Amygdala (tissue), 56 donors: Measurements from ENCODE around the gene ALOX5AP.

Source experiments
- DNase-seq, 56 donors: peaks; one replicate each; lab custom pipeline; 2025; lab: John Stamatoyannopoulos, UW

ALOX5AP gene

DNA sequence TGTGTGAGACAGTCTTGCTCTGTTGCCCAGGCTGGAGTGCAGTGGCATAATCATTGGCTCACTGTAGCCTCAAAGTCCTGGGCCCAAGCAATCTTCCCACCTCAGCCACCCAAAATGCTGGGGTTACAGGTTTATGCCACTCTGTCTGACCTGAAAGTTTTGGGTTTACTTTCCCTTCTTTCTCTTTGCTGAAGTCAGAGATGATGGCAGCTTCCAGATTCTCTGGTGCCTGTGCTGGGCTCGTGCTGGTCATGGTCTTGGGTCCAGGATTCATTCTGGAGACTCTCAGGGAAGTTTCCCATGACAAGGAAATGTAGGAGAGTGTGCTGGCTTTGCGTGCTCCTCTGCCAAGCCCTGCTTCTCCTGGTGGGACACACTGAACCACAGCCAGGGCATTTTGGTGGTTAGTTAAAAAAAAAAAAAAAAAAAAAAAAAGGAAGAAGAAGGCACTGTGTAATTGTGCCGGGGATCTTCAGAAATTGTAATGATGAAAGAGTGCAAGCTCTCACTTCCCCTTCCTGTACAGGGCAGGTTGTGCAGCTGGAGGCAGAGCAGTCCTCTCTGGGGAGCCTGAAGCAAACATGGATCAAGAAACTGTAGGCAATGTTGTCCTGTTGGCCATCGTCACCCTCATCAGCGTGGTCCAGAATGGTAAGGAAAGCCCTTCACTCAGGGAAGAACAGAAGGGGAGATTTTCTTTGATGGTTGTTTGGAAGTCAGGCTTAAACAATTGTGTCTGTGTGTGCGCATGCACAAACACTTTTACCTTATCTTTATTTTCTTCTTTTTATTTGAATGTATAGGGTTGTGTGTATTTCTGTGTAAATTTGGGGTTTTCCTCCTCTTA is at the start of gene ALOX5AP:
Gene ALOX5AP (plus strand): TSS at position 519 of the 847 bp plus-strand sequence. CDS start 63 bp downstream, at position 582.
- DNase-seq = peak in 1 of 56 donors; percentile 7

DNA sequence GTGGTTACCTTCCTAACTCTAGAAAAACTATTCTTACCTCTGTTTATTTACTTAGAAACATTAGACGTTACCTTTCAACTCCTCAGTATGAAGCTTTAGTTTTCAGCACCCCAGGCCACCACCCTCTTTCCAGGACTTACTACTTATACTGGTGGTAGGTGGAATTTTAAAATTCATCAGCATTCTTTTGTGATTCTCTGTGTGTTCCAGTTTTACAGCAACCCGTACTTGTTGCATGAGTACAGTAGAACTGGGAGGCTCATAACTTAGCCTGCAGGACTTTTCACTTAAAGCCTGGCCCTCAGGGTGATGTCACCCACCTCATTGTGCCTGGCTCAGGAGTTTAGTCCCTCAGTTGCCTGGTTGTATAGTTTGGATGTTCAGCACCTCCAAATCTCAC is 49.4 kb upstream of the ALOX5AP start:
- no peak for DNase-seq

DNA sequence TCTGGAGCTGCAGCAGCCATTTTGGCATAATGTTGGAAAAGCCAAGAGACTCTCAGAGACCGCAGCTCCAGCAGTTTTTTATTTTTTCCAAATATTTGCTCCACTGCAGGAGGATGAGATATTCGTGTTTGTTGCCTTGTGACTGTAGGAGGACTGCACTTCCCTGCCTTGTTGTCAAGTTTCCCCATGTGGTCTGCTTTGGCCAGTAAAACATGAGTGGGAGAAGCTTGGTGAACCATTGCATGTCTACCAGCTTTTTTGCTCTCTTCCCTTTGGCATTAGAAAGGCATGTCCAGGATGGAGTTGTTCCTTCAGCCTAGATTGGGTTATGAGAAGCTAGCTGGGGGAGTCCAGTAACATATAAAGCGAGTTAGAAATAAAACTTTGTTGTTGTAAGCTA is 47.7 kb upstream of the ALOX5AP start:
- no peak for DNase-seq

DNA sequence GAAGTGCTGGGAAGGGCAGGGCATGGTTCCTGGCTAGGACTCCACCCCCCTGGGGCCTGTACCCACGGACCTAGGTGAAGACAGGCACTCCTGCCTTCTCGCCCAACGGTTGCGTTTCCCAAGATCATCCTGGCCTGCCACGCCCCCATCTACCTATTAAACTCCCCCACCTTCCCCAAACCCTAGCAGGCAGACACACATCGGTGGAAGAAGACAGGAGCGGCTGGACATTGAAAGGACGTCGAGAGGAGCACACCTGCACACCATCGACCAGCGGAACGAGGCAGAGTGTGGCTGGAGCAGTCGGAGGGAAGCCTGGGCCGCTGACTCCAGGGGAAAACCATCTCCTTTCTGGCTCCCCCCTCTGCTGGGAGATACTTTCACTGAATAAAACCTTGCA is 45.6 kb upstream of the ALOX5AP start:
- no peak for DNase-seq

DNA sequence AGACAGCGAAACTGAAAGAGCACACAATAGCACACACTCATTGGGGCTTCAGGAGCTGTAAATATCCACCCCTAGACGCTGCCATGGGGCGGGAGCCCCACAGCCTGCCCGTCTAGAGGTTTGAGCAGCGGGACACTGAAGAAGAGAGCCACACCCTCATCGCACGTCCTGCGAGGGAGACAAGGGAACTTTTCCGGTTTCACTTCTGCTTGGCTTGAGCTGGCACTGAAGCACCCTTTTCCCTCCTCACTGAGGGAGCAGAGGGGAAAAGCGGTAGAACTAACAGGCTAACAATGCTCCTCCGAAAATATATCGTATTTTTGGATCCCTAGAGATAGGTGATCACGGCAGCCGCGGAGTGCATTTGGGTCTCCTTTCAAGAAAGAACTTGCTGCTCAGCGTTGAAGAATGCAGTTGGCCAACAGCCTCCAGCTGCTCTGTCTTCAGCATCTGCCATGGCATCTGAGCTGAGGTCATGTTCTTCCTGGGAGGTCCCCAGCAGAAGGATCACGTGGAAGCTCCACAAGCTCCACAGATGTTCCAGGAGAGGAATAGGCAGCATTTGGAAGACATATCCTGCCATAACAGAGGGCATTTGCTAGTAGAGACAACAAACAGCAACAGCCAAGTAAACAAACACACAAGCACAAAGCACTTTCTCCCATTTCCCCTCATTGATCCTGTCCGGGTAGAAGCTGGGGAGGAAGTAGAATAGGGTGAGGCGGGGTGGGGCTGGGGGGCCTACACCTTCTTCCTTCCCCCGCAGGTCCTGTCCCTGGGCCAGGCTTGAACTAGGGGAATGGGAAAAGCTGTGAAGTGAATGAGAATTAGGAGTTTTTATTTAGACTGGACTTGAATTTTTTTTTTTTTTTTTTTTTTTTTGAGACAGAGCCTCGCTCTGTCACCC is 44.8 kb upstream of the ALOX5AP start:
- peak in 8 of 56 donors; percentile 5 to 31 (median 20) for DNase-seq

DNA sequence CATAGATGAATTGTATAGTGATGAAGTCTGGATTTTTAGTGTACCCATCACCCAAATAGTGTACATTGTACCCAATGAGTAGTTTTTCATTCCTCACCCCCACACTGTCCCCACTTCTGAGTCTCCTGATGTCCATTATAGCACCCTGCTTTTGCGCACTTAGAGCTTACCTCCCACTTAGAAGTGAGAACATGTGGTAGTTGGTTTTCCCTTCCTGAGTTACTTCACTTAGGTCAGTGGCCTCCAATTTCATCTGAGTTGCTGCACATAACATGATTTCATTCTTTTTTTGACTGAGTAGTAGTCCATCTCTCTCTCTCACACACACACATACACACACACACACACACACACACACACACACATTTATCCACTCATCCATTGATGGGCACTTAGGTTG is 43.2 kb upstream of the ALOX5AP start:
- no peak for DNase-seq

DNA sequence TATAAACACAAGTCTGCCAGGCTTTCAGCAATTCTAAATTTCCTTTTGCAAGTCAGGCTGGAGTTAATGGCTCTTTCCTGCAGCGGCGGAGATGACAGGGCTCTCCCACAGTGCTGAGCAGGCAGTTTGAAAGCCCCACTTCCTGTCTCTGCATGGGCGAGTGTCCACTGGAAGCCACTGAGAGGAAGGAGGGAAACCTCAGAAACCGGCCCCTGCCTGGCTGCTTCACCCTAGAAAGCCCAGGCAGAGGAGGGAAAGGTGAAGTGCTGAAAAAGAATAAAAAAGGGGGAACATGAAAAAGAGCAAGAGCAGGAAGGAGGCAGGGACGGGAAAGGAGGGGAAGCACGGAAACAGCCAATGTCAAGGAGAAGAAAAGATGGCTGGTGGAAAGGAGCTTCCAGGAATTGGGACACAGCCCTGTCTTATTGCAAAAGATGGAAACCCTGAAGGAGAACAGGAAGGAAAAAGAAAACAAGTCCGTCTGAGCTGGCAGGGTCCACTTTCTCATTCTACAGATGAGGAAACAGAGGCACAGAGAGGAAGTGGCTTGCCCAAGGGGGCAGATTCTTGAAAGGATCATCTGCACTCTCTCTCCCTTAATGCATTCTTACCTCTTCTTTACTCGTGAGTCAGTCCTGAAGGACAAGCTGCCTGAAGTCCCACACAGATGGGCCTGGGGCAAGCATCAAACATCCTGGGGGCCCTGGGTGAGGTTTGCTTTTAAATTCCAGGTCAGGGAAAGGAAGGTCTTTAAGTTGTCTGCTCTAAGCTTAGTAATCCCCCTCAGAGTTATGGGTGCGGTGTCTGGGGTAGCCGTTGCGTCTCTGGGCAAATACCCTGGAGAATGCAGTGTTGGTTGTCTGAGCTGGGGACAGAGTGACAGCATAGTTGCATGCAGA is 38.8 kb upstream of the ALOX5AP start:
- peak in 22 of 56 donors; percentile 5 to 55 (median 16) for DNase-seq

DNA sequence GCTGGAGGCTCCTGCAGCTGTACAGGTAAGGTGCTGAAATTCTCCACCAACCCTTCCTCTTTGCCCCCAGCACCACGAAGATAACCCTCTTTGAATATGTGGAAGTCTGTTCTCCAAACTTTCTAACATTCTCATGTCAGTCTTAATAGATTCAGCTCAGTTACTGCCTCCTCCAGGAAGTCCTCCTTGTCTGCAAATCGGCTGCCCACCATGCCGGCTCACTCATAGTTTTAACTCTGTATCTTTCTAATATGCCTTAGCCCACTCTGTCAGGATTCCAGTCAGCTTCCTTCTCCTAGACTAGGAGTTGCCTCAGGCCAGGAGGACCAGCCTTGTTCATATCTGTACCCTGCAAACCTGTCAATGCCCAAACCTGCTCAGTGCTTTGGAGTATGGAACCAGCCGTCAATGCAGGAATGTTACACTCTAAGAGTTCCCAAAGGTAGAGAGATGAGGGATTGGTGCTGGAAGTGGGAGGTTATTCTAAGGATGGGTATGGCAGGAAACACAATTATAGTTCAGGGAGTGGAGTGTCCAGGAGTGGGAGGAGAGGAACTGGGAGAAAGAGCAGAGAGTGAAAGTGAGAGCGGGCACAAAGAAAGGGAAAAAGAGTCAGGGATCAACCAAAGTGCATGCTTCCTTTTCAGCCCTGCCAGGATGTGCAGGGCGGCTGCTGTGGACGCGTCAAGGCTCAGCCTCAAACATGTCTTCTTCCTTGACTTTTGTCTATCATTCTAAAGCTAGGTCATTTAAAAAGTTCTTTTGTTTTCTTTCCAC is 38.0 kb upstream of the ALOX5AP start:
- DNase-seq = no peak

DNA sequence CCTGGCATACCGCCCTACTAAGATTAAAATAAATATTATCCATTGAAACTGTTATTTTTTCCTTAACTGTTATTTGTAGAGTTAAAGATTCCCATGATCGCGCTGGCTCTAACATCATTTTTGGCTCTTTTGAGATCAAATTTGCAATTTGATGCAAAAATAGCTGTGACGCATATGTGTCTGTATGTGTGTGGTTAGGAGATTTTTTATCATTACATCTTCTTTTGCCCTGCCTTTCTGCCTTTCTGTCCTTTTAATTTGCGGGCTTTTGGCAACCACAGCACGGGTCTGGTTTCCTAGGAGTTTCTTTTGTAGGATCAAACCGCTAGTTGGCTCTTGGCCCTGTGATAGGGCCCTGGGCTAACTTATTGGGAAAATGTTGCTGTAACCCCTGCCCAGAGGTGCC is 37.3 kb upstream of the ALOX5AP start:
- DNase-seq = no peak

DNA sequence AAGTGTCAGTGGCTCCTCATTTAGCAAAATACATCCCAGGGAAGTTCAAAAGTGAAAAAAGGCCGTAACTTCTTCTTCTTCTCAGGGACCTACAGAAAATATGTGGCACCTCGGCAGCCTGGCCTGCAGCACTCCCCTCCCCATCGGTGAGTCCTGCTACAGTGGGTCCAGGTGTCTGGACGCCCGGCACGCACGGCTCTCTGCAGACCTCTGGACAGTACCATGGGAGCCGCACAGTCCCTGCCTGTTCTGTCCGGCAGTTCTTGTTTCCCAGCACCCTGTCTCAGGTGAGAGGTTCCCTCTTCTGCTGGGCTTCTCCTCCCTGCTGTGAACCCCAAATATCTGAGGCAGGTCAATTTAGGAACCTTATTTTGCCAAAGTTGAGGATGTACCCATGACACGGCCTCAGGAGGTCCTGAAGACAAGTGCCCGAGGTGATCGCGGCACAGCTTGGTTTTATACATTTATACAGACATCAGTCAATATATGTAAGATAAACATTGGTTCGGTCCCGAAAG is 36.8 kb upstream of the ALOX5AP start:
- no peak for DNase-seq

DNA sequence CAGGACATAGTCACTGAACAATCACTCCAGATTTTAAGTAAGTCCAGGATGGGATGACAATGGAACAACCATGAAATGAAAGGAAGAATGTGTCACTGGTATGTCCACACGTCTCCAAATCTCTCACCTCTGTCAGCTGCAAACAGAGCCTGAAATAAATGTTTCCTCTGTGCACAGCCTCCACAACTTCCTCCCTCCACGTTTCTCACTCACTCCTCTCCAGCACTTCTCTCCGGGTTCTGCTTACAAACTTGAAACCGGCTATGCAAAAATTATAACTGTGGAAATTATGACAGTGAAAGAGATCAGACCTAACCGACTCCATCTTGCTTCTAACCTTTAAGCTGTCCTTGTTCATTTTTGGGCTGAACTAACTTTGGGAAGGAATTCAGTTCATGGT is 35.0 kb upstream of the ALOX5AP start:
- DNase-seq = no peak

DNA sequence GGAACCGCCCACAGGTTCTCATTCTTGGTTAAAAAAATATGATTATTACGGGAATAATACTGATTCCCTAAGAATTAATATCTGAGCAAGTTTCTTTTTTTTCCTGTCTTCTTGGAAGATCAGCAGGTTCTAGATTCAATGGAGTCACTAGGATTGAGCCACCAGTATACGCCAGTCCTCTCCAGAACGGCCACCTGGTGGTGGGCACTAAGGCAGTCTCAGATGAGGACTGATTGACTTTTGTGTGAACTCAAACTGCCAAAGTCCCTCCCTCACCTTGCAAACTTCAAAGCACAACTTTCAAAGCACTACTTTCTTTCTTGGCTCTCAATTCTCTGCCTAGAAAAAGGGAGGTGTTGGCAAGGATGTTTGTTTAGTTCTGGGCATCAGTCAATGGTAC is 33.3 kb upstream of the ALOX5AP start:
- no peak for DNase-seq

DNA sequence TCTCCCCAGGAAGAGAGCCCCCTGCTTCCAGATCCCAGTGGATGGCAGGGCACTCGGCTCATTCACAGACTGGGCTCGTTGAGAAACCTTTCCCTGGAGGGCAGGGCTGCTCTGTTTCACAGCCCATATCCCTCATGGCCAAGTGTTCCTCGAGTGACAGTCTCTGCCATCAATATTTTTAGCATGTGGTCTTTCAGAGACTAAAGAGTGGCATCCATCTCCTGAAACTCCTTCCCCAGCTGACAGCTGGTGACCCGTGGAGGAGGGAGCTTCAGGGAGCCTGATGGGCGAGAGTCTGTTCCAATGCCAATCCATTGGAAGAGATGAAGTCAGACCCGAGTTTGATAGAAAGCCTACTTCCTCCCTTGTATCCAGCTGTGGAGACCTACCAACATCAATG is 30.7 kb upstream of the ALOX5AP start:
- DNase-seq = no peak

DNA sequence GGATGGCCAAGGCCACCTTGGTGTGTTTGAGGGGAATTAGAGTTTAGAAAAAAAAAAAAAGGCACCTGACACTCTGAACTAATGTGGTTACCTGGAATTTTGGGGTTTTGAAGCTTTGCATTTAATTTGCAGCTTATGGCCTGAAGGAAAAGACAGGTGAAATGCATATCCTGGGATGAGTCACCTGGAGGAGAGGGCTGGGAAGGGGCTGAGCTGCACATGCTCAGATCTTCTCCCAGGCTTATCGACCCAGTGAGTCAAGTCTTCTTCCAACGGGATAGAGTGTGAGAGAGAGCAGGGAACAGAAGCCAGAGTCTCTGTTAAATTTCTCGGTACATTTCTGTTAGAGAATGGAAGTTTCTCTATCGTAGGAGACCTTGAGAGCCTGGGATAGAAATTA is 29.7 kb upstream of the ALOX5AP start:
- no peak for DNase-seq

DNA sequence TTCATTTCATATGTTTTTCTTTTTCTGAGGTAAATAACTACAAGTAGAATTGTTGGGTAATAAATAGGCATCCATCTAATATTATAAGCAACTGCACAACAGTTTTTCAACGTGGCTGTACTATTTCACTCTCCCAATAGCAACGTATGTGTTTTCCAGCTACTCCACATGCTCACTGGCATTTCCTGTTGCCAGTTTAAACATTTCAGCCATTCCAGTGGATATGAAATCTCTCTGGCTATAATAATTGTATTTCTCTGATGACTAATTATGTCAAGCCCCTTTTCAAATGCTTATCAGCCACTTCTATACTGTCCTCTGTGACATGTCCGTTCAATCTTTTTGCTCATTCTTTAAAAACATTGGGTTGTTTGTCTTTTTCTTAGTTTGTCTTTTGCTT is 26.8 kb upstream of the ALOX5AP start:
- no peak for DNase-seq

DNA sequence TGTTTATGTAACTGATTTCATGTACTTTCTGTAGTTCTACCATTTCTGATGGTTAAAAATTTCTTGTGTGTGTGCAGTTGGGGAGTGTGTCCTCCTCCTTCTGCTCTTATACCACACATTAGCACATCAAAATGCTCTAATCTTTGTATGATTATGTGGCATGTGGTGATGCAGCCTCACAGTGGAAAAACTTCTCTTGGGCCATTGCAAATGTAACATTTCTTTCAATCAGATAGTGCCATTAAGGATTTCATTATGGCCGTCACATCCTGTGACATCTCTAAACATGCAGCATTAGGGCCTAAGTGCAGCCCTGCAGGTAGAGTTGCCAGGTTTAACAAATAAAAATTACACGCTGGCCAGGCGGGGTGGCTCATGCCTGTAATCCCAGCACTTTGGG is 24.9 kb upstream of the ALOX5AP start:
- no peak for DNase-seq

DNA sequence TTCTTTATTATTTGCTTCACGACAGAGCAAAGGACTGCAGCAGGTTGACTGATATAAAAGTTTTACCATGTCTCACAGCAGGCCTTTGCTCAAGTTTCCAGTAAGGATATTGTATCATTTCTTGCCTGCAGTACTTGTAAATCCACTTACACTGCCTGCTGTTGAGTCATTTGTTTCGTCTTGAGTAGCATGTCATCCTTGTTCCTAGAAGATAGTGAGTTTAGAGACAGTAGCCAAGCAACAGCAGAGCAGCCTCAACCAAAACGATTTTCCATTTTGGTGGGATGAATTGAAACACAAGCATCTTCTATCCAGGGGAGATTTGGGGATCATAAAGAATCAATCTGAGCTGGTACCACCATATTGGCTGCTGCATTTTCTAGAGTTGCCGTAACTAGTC is 24.0 kb upstream of the ALOX5AP start:
- no peak for DNase-seq

DNA sequence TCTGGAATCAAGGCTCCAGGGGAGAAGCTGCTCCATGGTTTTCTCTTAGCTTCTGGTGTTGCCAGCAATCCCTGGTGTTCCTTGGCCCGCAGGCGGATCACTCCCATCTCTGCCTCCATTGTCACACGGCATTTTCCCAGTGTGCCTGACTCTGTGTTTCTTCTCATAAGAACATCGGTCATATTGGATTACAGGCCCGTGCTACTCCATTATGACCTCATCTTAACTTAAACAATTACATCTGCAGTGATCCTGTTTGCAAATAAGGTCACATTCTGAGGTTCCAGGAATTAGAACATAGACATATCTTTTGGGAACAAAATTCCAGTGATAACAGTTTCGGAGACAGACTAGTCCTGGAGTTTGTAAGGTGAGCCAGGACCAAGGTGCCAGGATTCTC is 23.5 kb upstream of the ALOX5AP start:
- no peak for DNase-seq
